NCI-H526 treated with DMSO at 0.1 percent for 48 hours (cell line): Measurements from ENCODE around the gene USP47.

Source experiments
- DNase-seq: peaks from one replicate; lab custom pipeline; 2025; lab: John Stamatoyannopoulos, UW

Gene USP47

GRCh38 chr11:11937433-11937832 is 95.7 kb downstream of the USP47 start:
- DNase-seq = no peak

DNA sequence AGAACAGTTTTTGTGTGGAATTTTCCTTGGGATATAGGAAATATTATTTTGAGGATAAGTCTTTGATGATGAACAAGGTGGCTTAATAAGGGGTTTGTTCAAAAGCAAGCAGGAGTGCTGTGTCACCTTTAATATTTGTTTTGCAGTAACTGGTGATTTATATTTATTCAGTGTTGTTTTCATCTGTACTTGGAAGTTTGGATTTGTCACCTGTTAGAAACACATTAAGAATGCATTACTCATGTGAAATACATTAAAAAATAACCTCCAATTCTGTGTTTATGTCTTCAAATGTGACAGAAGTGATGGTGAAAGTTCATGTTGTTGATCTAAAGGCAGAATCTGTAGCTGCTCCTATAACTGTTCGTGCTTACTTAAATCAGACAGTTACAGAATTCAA is 96.2 kb downstream of the USP47 start:
- no peak for DNase-seq

- DNase-seq = no peak
Observed at GRCh38 chr11:11940551-11940950, 98.8 kb downstream of the USP47 start.

DNA sequence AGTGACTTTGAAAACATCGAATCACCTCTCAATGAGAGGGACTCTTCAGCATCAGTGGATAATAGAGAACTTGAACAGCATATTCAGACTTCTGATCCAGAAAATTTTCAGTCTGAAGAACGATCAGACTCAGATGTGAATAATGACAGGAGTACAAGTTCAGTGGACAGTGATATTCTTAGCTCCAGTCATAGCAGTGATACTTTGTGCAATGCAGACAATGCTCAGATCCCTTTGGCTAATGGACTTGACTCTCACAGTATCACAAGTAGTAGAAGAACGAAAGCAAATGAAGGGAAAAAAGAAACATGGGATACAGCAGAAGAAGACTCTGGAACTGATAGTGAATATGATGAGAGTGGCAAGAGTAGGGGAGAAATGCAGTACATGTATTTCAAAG is 100.9 kb downstream of the USP47 start:
- no peak for DNase-seq

- DNase-seq = no peak
Observed at GRCh38 chr11:11944444-11944843, 102.7 kb downstream of the USP47 start.

DNA sequence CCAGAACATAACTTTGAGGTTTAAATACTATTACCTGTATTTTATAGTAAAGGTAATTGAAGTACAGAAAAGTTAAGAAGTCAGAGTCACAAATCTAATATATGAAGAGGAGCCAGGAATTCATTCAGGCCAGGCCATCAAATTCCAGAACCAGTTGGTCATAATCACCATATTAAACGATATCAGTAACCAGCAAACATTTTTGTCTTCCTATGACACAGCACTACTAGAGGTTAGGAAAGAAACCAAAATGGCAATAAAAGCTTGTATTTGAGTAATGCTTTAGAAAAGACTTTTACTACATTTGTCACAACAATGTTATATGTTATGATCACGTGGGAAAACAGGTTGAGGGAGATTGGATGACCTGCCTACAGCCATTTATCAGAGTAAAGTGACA is 104.4 kb downstream of the USP47 start:
- no peak for DNase-seq

DNA sequence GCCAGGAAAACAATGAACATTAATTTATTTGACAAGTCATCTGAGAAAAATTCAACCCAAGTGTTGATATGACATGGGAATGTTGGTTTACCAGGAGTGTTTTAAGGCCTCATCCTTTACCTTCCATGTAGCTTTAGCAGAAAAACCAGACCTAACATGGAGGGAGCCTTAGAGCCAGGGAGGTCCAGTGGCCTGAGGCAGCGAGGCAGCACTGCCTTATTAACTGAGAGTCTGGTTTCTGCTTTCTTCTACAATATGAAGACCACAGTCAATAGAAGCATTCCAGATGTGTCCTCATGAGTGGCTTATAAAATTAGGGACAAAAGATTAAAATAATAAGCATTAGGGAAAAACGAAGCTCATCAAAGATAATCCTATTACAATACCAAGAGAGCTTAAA is 105.1 kb downstream of the USP47 start:
- DNase-seq = no peak

GRCh38 chr11:11947825-11948224 is 106.1 kb downstream of the USP47 start:
- no peak for DNase-seq

GRCh38 chr11:11948242-11948947 is 106.6 kb downstream of the USP47 start:
- no peak for DNase-seq

DNA sequence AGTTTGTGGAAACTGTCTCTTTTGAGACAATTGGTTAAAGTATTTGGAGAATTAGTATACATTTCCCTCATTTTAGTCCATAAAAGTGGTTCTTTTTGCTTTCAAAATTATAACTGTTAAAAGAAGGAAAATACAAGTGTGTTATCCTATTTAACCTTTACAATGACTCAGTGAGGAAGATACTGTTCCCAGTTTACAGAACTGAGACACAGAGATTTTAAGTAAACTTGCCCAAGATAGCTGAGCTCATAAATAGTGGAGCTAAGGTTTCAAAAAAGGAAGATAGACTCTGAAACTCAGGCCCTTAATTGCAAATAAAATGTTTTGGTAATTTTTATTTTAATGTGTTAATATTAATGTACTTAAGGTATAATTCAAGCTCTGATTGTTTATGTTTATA is 107.7 kb downstream of the USP47 start:
- no peak for DNase-seq

- DNase-seq = no peak
Observed at GRCh38 chr11:11952036-11952435, 110.3 kb downstream of the USP47 start.

GRCh38 chr11:11956006-11956405 is 114.2 kb downstream of the USP47 start:
- no peak for DNase-seq

- no peak for DNase-seq
Observed at GRCh38 chr11:11958403-11959231, 116.8 kb downstream of the USP47 start.

- DNase-seq = no peak
Observed at GRCh38 chr11:11959601-11960000, 117.8 kb downstream of the USP47 start.

DNA sequence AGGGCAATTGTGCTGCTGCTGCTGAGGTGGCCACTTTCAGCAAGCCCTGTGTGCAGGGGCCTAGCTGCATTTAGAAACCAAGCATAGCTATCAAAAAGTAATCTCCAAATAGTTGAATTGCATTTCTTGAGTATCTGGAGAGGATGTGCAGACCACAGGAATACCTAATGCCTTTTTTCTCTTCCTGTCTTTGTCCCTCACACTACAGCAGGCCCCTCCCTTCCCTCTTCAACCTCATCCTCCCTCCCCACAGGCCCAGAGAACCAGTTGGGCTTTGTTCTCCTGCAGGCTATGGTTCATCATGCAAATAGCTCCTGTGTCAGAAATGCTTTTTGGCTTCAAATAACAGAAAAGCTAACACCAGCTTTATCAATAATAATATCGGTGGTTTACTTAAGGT is 118.9 kb downstream of the USP47 start:
- DNase-seq = no peak

- DNase-seq = no peak
Observed at GRCh38 chr11:11961399-11962028, 119.7 kb downstream of the USP47 start.

DNA sequence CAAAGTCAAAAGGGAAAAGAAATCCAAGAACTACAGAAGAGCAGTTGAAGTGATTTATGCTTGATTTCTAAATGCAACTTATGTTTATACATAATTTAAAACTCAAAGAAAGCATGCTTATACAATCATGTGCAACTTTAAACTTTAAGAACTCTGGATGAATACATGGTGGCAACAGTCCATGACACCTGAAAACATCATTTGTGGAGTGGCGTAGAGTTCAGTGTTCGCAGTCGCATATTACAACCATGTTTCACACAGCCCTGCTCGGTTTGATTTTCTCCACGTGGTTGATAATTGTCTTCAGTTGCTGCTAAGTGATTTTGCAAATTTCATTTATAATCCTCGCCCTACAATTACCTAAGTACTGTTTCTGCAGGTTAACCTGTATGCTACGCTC is 121.3 kb downstream of the USP47 start:
- DNase-seq = no peak

GRCh38 chr11:11963842-11964773 is 122.3 kb downstream of the USP47 start:
- no peak for DNase-seq

GRCh38 chr11:11964774-11965150 is 123.0 kb downstream of the USP47 start:
- DNase-seq = no peak

- DNase-seq = no peak
Observed at GRCh38 chr11:11965192-11965591, 123.4 kb downstream of the USP47 start.

DNA sequence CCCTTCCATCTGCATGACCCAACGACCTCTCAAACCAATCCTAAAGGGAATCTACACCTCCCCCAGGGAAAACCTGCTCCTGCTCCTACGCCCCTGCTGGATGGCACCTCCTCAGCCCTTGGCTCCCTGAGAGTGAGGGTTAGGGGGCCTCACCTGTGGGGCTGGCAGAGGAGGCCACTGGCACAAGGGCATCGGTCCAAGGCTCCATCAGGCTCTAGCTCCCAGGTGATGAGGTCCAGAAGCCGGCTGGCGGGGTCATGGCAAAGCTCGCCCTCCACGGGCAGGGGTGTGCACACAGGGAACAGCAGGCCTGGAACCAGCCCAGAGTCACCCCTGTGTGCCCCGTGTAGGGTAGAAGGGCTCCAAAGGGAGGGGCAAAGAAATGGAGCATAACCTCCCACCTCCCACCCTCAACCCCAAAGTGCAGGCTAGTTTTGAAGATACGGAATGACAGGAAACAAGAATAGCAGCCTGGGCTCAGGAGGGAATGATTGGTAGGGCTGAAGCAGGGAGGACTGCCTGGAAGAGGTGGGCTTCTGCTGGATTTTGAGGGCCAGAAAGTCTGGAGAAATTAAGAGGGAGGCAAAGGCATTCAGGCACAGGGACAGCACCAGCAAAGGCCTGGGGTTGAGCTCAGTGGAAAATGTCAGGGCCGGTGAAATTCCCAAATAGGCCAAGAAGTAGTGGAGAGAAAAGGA is 124.0 kb downstream of the USP47 start:
- DNase-seq = no peak
